Right lobe of liver (tissue), 6 donors: ENCODE data around the gene C4orf46. TPM values are rescaled to one million over a fixed set of nuclear protein-coding genes. Genes with fewer than 3 reads are reported as not detected.

Experiments used
- ATAC-seq, 4 donors: fragments of 200-7000 bp; cut with Tn5 transposase; one replicate each; pipeline ENCODE4 v1.9.1; 2020; ENCODE audit warnings: mild to moderate bottlenecking in 4 of 4, moderate library complexity in 4 of 4
- DNase-seq, 3 donors: peaks; one replicate each; pipeline ENCODE4 v3.0.0-alpha.2; 2020
- H3K27ac ChIP-seq, 3 donors: fragments of 200-600 bp; one replicate each; pipeline ENCODE4 v1.8.0; 2022
- H3K27me3 ChIP-seq, 2 donors: fragments of 200-600 bp; one replicate each; pipeline ENCODE4 v1.8.0; 2022
- H3K36me3 ChIP-seq, 4 donors: fragments of 200-600 bp; sonication (generic) in 1 of 4; one replicate each; pipeline versions ENCODE4 v1.5.1 to v1.8.0; 2017 to 2022; ENCODE audit warnings: control low read depth in 1 of 4
- H3K4me1 ChIP-seq, 4 donors: fragments of 200-600 bp; sonication (generic) in 1 of 4; one replicate each; pipeline versions ENCODE4 v1.5.1 to v1.8.0; 2017 to 2022; ENCODE audit warnings: control low read depth in 1 of 4
- H3K4me3 ChIP-seq, 3 donors: fragments of 200-600 bp; one replicate each; pipeline ENCODE4 v1.8.0; 2022
- H3K9me3 ChIP-seq, 4 donors: fragments of 200-600 bp; sonication (generic) in 1 of 4; one replicate each; pipeline versions ENCODE4 v1.5.1 to v1.8.0; 2017 to 2022; ENCODE audit warnings: control low read depth in 1 of 4
- CTCF ChIP-seq, 4 donors: fragments of 200-600 bp in 3 of 4; fragments of 450-650 bp in 1 of 4; IDR thresholded peaks; one replicate each; pipeline versions ENCODE4 v1.5.1 to v1.8.0; 2016 to 2022; ENCODE audit warnings: antibody characterized with exemption in 4 of 4, mild to moderate bottlenecking in 2 of 4
- POLR2A ChIP-seq: fragments of 450-650 bp; IDR thresholded peaks from one replicate; pipeline ENCODE4 v1.6.1; 2017; ENCODE audit warnings: antibody characterized with exemption, mild to moderate bottlenecking
- WGBS: methylation state at CpG from one replicate; pipeline ENCODE4 v1.1.6; 2018; ENCODE audit warnings: low coverage, low lambda C conversion rate; ENCODE audit not compliant: insufficient coverage; ENCODE audit errors: missing lambda C conversion rate; 5-methylcytosine and 5-hydroxymethylcytosine counted together
- intact Hi-C, 2 donors: fragments of 100-400 bp; cut with DNase I; formaldehyde crosslinking; loops; one replicate each; pipeline versions ENCODE4 v1.11.2 to v1.14.1; 2022
- total RNA-seq, 6 experiments: library from RNA; depleted of rRNA in 2 of 6; stranded (reverse); fragments of >200 nt in 2 of 6; fragmentation: NEBNext Ultra II Directional in 3 of 6; extraction: Animal tissue kit (Norgen Biotek cat#: 25700) in 3 of 6; gene quantifications; one replicate each; pipeline versions ENCODE4 v1.1.0 to v1.2.4, GENCODE V29; 2016 to 2023
- donor health status: DM: no; HTN: yes; CAD: no.
- donor health status: DM: no; HTN: no; CAD: no.
- donor health status: DM: no; HTN: no; CAD: no.
- donor health status: DM: no; HTN: yes; CAD: no.
- donor health status: DM: no; HTN: yes; CAD: no.

The C4orf46 gene
- total RNA-seq, 6 experiments from 2014 or later, result 0.54 to 2.8 (median 0.92) TPM

- 82% methylated on average over 5 of the region's 5 CpGs for WGBS
- ATAC-seq (no peak), DNase-seq (no peak)
- H3K4me3 ChIP-seq, result no peak overlapping the region
- no peak overlapping the region for H3K27ac ChIP-seq
- no peak for TF ChIP-seq POLR2A
- TF ChIP-seq CTCF (IDR thresholded peaks at IDR 0.05), result no peak
- no peaks in the 10 kb centered on the region for H3K9me3 ChIP-seq
- peaks cover 0 to 24% (median 4%) of the 10 kb centered on the region in 4 donors for H3K4me1 ChIP-seq
- no peaks in the 10 kb centered on the region for H3K27me3 ChIP-seq
- peaks cover 0 to 10% (median 0%) of the 10 kb centered on the region in 4 donors for H3K36me3 ChIP-seq
- intact Hi-C loops, result no loop called here
These were observed 4.4 kb upstream of the C4orf46 start for GRCh38 chr4:158676076-158676475.

DNA sequence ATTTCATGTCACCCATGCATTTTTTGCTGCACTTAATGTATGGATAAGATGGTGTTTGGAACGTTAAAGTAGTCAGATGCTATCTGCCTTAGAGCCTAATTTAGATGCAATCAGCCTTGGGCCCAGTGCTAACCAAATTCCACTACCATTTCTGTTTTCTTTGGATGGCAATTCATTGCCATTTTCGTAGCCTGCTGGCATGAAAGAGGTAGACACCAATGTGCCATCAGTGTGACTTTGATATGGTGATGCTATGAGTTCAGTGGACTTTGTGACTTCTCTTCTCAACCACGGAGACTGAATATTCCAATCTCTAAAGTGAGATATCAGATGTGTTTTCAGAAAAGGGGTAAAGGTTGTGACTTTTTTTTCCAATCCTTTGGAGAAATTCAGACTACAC, 1.9 kb upstream of the C4orf46 start:
- no peaks in the 10 kb centered on the region for H3K27me3 ChIP-seq

DNA sequence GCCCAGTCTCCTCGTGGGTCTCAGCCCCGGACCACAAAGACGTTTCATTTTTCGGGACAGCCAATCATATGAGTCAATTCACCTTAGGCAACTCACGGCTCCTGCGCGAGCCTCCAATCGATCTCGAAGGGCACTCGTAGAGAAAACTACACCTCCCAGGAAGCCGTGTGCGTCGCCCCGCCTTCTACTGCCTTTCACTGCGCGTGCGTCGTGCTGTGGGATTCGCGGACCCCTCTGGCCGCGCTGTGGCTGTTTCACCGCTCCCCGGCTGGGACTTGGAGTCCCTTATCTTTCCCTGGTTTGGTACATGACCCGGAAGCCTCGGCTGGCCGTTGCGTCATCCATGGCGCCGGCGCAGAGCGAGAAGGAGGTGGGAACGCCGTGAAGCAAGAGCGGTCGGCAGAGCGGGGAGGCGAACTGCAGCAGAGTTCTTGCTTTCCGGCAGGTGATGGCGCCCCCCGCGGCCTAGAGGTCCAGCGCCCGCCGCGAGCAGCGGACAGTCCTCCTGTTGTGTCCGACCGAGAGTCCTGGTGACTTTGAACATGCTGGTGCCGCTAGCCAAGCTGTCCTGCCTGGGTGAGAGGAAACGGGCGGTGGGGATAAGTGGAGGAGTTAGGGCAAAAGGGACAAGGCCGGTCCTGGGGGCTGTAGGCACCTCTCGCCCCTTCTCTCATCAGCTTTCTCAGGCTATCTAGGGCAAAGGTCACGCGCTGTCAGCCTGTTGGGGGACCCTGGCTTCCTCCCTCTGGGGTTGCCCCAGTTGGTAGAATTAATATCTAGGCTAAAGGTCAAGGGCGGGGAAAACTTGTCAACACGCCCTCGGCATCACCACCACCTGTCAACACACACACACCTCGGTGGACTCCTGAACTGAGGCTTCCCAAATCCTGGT, 474 bp upstream of the C4orf46 start, which contains the start of gene ETFDH:
TSS of gene ETFDH (plus strand) at position 382 of the 892 bp plus-strand sequence. CDS start at position 543, 161 bp downstream.
- no peaks in the 10 kb centered on the region for H3K27me3 ChIP-seq
- ATAC-seq (peak; percentile 91 to 95 (median 92)), DNase-seq (peak; percentile 99)
- 1% methylated on average over 27 of the region's 60 CpGs for WGBS
- H3K4me3 ChIP-seq, result peak within 1 kb of the TSS; percentile 73 to 82 (median 80)
- TF ChIP-seq CTCF (IDR thresholded peaks at IDR 0.05) (peak; percentile 56 to 68 (median 59)), POLR2A (peak; percentile 95)
- H3K4me1 ChIP-seq, result peaks cover 0 to 20% (median 4%) of the 10 kb centered on the region in 4 donors
- intact Hi-C loops, result no loop called here
- H3K27ac ChIP-seq, result peak within 1 kb of the TSS; percentile 93 to 100 (median 99)
- H3K9me3 ChIP-seq, result no peaks in the 10 kb centered on the region
- no peaks in the 10 kb centered on the region for H3K36me3 ChIP-seq

More for the DNA sequence above, 1.9 kb upstream of the C4orf46 start:
- Histone ChIP-seq H3K4me3 (peak overlapping the region in 1 of 3 donors; percentile 80), H3K4me1 (peaks cover 0 to 24% (median 4%) of the 10 kb centered on the region in 4 donors), H3K36me3 (no peaks in the 10 kb centered on the region), H3K27ac (peak overlapping the region in 2 of 3 donors; percentile 99 to 100), H3K9me3 (no peaks in the 10 kb centered on the region)
- DNase-seq (peak in 1 of 3 donors; percentile 65), ATAC-seq (no peak)
- WGBS, result 34% methylated on average over 3 of the region's 3 CpGs
- no peak for TF ChIP-seq POLR2A
- TF ChIP-seq CTCF (IDR thresholded peaks at IDR 0.05), result peak in 1 of 4 donors; percentile 17
- intact Hi-C loops, result no loop called here

DNA sequence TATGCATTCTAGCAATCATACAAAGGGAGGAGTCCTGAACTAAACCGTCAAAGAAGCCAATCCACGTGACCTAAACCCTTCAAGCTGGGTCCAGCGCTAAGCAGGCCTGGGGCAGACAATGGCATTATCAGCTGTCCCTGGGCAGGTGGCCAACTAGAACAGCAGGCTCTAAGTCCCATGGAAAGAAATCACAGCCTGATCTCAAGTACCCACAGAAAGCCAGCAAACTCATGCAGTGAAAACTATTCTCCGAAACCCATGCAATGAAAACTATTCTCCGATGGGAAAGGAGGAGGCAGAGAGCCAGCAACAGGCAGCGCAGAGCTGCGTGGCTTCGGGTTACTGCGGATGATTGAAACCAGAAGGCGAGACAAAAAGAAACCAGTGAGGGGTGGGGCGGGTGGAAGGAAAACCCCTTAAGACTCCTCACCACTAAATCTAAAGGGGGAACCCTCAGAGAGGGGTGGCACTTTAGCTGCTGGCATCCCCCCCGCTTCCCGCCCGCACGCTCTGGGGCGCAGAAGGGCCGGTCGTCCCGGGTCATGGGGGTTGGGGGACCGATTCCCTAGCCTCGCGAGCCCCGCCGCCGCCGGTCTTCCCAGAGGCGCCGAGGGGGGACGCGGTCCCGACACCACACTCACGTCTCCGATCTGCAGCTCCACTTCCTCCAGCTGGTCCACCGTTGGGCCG, 567 bp downstream of the C4orf46 start:
- H3K4me3 ChIP-seq, result peak overlapping the region; percentile 73 to 82 (median 80)
- WGBS, result 2% methylated on average over 13 of the region's 35 CpGs
- DNase-seq (peak in 2 of 3 donors; percentile 55 to 67), ATAC-seq (peak in 1 of 4 donors; percentile 0)
- H3K4me1 ChIP-seq, result peaks cover 0 to 17% (median 4%) of the 10 kb centered on the region in 4 donors
- H3K36me3 ChIP-seq, result no peaks in the 10 kb centered on the region
- H3K9me3 ChIP-seq, result no peaks in the 10 kb centered on the region
- H3K27me3 ChIP-seq, result no peaks in the 10 kb centered on the region
- intact Hi-C loops, result no loop called here
- TF ChIP-seq POLR2A (no peak), CTCF (IDR thresholded peaks at IDR 0.05) (no peak)
- peak overlapping the region; percentile 49 to 100 (median 99) for H3K27ac ChIP-seq
